Keratinocyte (primary cell): ENCODE results near the gene OPN4.

Experiments used
- EZH2 ChIP-seq: IDR thresholded peaks from one replicate; pipeline ENCODE4 v1.6.1; 2012; ENCODE audit warnings: inconsistent platforms, mild to moderate bottlenecking, low read length, moderate library complexity
- TF ChIP-seq, protein P1 (sequence below), 3 experiments: IDR thresholded peaks in 1 of 3; conservative IDR thresholded peaks in 1 of 3; optimal IDR thresholded peaks in 1 of 3; 2 replicates in 2 of 3; 3 replicates in 1 of 3; pipeline versions ENCODE3 to v1.5.1; 2011; ENCODE audit warnings: low read length in 3 of 3, mild to moderate bottlenecking in 3 of 3, moderate library complexity in 2 of 3, control low read depth in 1 of 3, inconsistent platforms in 1 of 3; ENCODE audit not compliant: insufficient read depth in 2 of 3; ENCODE audit errors: extremely low read depth in 1 of 3

- TF ChIP-seq, protein P1, sequence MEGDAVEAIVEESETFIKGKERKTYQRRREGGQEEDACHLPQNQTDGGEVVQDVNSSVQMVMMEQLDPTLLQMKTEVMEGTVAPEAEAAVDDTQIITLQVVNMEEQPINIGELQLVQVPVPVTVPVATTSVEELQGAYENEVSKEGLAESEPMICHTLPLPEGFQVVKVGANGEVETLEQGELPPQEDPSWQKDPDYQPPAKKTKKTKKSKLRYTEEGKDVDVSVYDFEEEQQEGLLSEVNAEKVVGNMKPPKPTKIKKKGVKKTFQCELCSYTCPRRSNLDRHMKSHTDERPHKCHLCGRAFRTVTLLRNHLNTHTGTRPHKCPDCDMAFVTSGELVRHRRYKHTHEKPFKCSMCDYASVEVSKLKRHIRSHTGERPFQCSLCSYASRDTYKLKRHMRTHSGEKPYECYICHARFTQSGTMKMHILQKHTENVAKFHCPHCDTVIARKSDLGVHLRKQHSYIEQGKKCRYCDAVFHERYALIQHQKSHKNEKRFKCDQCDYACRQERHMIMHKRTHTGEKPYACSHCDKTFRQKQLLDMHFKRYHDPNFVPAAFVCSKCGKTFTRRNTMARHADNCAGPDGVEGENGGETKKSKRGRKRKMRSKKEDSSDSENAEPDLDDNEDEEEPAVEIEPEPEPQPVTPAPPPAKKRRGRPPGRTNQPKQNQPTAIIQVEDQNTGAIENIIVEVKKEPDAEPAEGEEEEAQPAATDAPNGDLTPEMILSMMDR (optimal IDR thresholded peaks at IDR 0.05 in 1 of 3, IDR thresholded peaks at IDR 0.05 in 1 of 3, conservative IDR thresholded peaks at IDR 0.05 in 1 of 3; ENCODE audit: extremely low read depth in 1 of 3, insufficient read depth in 2 of 3, low read length in 3 of 3): peak in 1 of 3 experiments; percentile 47
- TF ChIP-seq EZH2: no peak
Observed at GRCh38 chr10:86642499-86642898, 11.8 kb upstream of the OPN4 start.
